GM23338 (cell line): ENCODE results near the gene GSAP. TPM values are rescaled to one million over a fixed set of nuclear protein-coding genes. Genes with fewer than 3 reads are reported as not detected.

Source experiments
- ATAC-seq: fragments of 200-7000 bp; cut with Tn5 transposase; 3 replicates; pipeline ENCODE4 v1.9.1; 2020
- DNase-seq: peaks from one replicate; pipeline ENCODE4 v3.0.0-alpha.2; 2015; ENCODE audit warnings: low spot score
- H2AFZ ChIP-seq: fragments of 200-600 bp; sonication (generic); 2 replicates; pipeline ENCODE4 v1.8.0; 2016; ENCODE audit warnings: antibody characterized with exemption, mild to moderate bottlenecking, moderate library complexity
- H3F3A ChIP-seq: fragments of 200-600 bp; sonication (generic); replicated peaks from 2 replicates; pipeline ENCODE4 v1.8.0; 2017; ENCODE audit warnings: antibody characterized with exemption, mixed run types, low read depth
- H3K27ac ChIP-seq: fragments of 200-600 bp; sonication (generic); 2 replicates; pipeline ENCODE4 v1.6.1; 2016; ENCODE audit warnings: low read depth
- H3K27me3 ChIP-seq: fragments of 200-600 bp; sonication (generic); 2 replicates; pipeline ENCODE4 v1.8.0; 2016; ENCODE audit warnings: mild to moderate bottlenecking, mixed run types, moderate library complexity; ENCODE audit not compliant: insufficient read depth
- H3K36me3 ChIP-seq: fragments of 200-600 bp; sonication (generic); 2 replicates; pipeline ENCODE4 v1.8.0; 2016; ENCODE audit warnings: mild to moderate bottlenecking; ENCODE audit not compliant: insufficient read depth
- H3K4me1 ChIP-seq: fragments of 200-600 bp; sonication (generic); 2 replicates; pipeline ENCODE4 v1.8.0; 2016; ENCODE audit warnings: mild to moderate bottlenecking, moderate library complexity; ENCODE audit not compliant: insufficient read depth
- H3K4me2 ChIP-seq: fragments of 200-600 bp; sonication (generic); 2 replicates; pipeline ENCODE4 v1.7.1; 2017; ENCODE audit warnings: mixed run types
- H3K4me3 ChIP-seq: fragments of 200-600 bp; sonication (generic); 2 replicates; pipeline ENCODE4 v1.6.1; 2016; ENCODE audit warnings: mixed run types
- H3K79me2 ChIP-seq: fragments of 200-600 bp; sonication (generic); replicated peaks from 2 replicates; pipeline ENCODE4 v1.8.0; 2017; ENCODE audit warnings: mild to moderate bottlenecking; ENCODE audit not compliant: insufficient read depth
- H3K9me2 ChIP-seq: fragments of 200-600 bp; sonication (generic); 2 replicates; pipeline ENCODE4 v1.8.0; 2017; ENCODE audit not compliant: insufficient read depth
- H4K20me1 ChIP-seq: fragments of 200-600 bp; sonication (generic); replicated peaks from 2 replicates; pipeline ENCODE4 v1.8.0; 2017; ENCODE audit warnings: mild to moderate bottlenecking; ENCODE audit not compliant: insufficient read depth
- H3K27ac Mint-ChIP-seq: 2 replicates; pipeline ENCODE4 v1.8.0; 2020; ENCODE audit warnings: inconsistent platforms, mild to moderate bottlenecking, moderate library complexity, mixed read lengths
- H3K27me3 Mint-ChIP-seq: 3 replicates; pipeline ENCODE4 v1.8.0; 2022; ENCODE audit warnings: low read depth, mild to moderate bottlenecking, moderate library complexity, mixed read lengths, inconsistent platforms; ENCODE audit not compliant: insufficient read depth, poor library complexity
- H3K36me3 Mint-ChIP-seq: 3 replicates; pipeline ENCODE4 v1.8.0; 2021; ENCODE audit warnings: low read depth, mild to moderate bottlenecking, inconsistent platforms, moderate library complexity, mixed read lengths
- H3K4me1 Mint-ChIP-seq: 3 replicates; pipeline ENCODE4 v1.8.0; 2020; ENCODE audit warnings: mild to moderate bottlenecking, inconsistent platforms, mixed read lengths
- H3K4me3 Mint-ChIP-seq: 3 replicates; pipeline ENCODE4 v1.8.0; 2021; ENCODE audit warnings: moderate library complexity, mild to moderate bottlenecking, inconsistent platforms, mixed read lengths
- H3K9me3 Mint-ChIP-seq: 3 replicates; pipeline ENCODE4 v1.8.0; 2020; ENCODE audit warnings: moderate library complexity, mild to moderate bottlenecking, inconsistent platforms, mixed read lengths
- CREB1 ChIP-seq: fragments of 250-450 bp; sonication (Bioruptor Pico); IDR thresholded peaks from 2 replicates; pipeline ENCODE4 v1.5.0; 2020; ENCODE audit warnings: low read depth, mild to moderate bottlenecking, moderate library complexity
- CTCF ChIP-seq, 2 experiments: fragments of 200-600 bp in 1 of 2; sonication (generic) in 1 of 2; conservative IDR thresholded peaks; 2 replicates each; pipeline versions ENCODE4 v1.5.1 to v1.6.1; 2016 to 2017; ENCODE audit warnings: antibody characterized with exemption in 2 of 2, low read depth in 2 of 2, mild to moderate bottlenecking in 2 of 2, moderate library complexity in 1 of 2
- ETS1 ChIP-seq: IDR thresholded peaks from 2 replicates; pipeline ENCODE4 v1.6.1; 2016; ENCODE audit warnings: antibody characterized with exemption
- EZH2 ChIP-seq: fragments of 200-600 bp; sonication (generic); IDR thresholded peaks from one replicate; pipeline ENCODE4 v1.8.0; 2017; ENCODE audit warnings: antibody characterized with exemption, mild to moderate bottlenecking, low read depth; ENCODE audit not compliant: unreplicated experiment
- EZH2phosphoT487 ChIP-seq: fragments of 200-600 bp; sonication (generic); IDR thresholded peaks from one replicate; pipeline ENCODE4 v1.8.1; 2018; ENCODE audit warnings: antibody characterized with exemption; ENCODE audit not compliant: unreplicated experiment
- JUNB ChIP-seq: IDR thresholded peaks from one replicate; pipeline ENCODE4 v1.6.1; 2016; ENCODE audit warnings: antibody characterized with exemption; ENCODE audit not compliant: unreplicated experiment
- NANOG ChIP-seq: IDR thresholded peaks from 2 replicates; pipeline ENCODE4 v1.6.1; 2016; ENCODE audit warnings: antibody characterized with exemption, borderline replicate concordance
- POLR2AphosphoS5 ChIP-seq: IDR thresholded peaks from 2 replicates; pipeline ENCODE4 v1.6.1; 2016; ENCODE audit warnings: antibody characterized with exemption, low read depth
- REST ChIP-seq: IDR thresholded peaks from one replicate; pipeline ENCODE4 v1.6.1; 2018; ENCODE audit warnings: antibody characterized with exemption; ENCODE audit not compliant: unreplicated experiment
- STAT1 ChIP-seq: IDR thresholded peaks from one replicate; pipeline ENCODE4 v1.6.1; 2016; ENCODE audit warnings: antibody characterized with exemption; ENCODE audit not compliant: unreplicated experiment
- ZNF114 ChIP-seq: fragments of 250-450 bp; sonication (Bioruptor Pico); IDR thresholded peaks from 2 replicates; pipeline ENCODE4 v1.5.0; 2020; ENCODE audit warnings: mild to moderate bottlenecking, moderate library complexity
- ZNF331 ChIP-seq: fragments of 250-450 bp; sonication (Bioruptor Pico); IDR thresholded peaks from 2 replicates; pipeline ENCODE4 v1.5.0; 2020; ENCODE audit warnings: low read depth, mild to moderate bottlenecking, moderate library complexity
- ZNF462 ChIP-seq: fragments of 250-450 bp; sonication (Bioruptor Pico); IDR thresholded peaks from 2 replicates; pipeline ENCODE4 v1.5.0; 2020; ENCODE audit warnings: mild to moderate bottlenecking, moderate library complexity
- polyA plus RNA-seq: library from polyadenylated mRNA; unstranded; fragments of >200 nt; fragmentation: Nextera tagmentation; extraction: Ambion mirVana; gene quantifications from 2 replicates; pipeline ENCODE4 v1.2.1, GENCODE V29; 2016
- total RNA-seq: library from RNA; depleted of rRNA; stranded (reverse); fragments of >200 nt; shearing (Covaris generic); gene quantifications from 2 replicates; pipeline ENCODE4 v1.2.3, GENCODE V29; 2014

GSAP gene
- total and polyA plus RNA-seq, 2 experiments from 2014 or later = 0.63 to 1.1 TPM

- H2AFZ ChIP-seq = peak overlapping the region; percentile 69; the same call in 1 of the 2 replicates
- no peak for ATAC-seq
- no peaks in the 10 kb centered on the region for H3K36me3 ChIP-seq
Measured at GRCh38 chr7:77453531-77453930, 37.4 kb upstream of the GSAP start.

More at GRCh38 chr7:77453531-77453930, 37.4 kb upstream of the GSAP start:
- no peak for DNase-seq
- Mint-ChIP-seq H3K27me3 (no peaks in the 10 kb centered on the region), H3K27ac (no peak overlapping the region), H3K4me3 (no peak overlapping the region), H3K4me1 (no peaks in the 10 kb centered on the region), H3K9me3 (no peaks in the 10 kb centered on the region), H3K36me3 (no peaks in the 10 kb centered on the region)
- Histone ChIP-seq H3K79me2 (no peaks in the 10 kb centered on the region), H3K27ac (no peak overlapping the region), H3K27me3 (no peaks in the 10 kb centered on the region), H4K20me1 (no peaks in the 10 kb centered on the region), H3K4me1 (no peaks in the 10 kb centered on the region), H3K4me2 (no peak overlapping the region), H3K9me2 (no peaks in the 10 kb centered on the region), H3K4me3 (no peak overlapping the region), H3F3A (no peaks in the 10 kb centered on the region)
- TF ChIP-seq EZH2 (no peak), POLR2AphosphoS5 (no peak), STAT1 (no peak), CREB1 (CRISPR knock-in tag) (no peak), ZNF462 (CRISPR knock-in tag) (no peak), ZNF331 (CRISPR knock-in tag) (no peak), JUNB (no peak), ZNF114 (CRISPR knock-in tag) (no peak), ETS1 (no peak), CTCF (conservative IDR thresholded peaks at IDR 0.05; ENCODE audit: low read depth in 2 of 2) (no peak), EZH2phosphoT487 (no peak), NANOG (no peak), REST (no peak)
